HepG2 (cell line): ENCODE data around the gene RARA. TPM values are rescaled to one million over a fixed set of nuclear protein-coding genes. Genes with fewer than 3 reads are reported as not detected.

Experiments used
- AGO1 ChIP-seq: fragments of 200-400 bp; formaldehyde crosslinking; IDR thresholded peaks from 2 replicates; pipeline ENCODE4 v1.6.1; 2017; ENCODE audit warnings: mild to moderate bottlenecking, low read depth, low read length, moderate library complexity; ENCODE audit not compliant: poor library complexity, severe bottlenecking
- DPF2 ChIP-seq: sonication (generic); formaldehyde crosslinking; IDR thresholded peaks from 2 replicates; pipeline ENCODE4 v1.4.0; 2020; ENCODE audit warnings: mild to moderate bottlenecking, low read depth, missing genetic modification reagents, borderline replicate concordance
- DZIP1 ChIP-seq: sonication (generic); formaldehyde crosslinking; IDR thresholded peaks from 2 replicates; pipeline ENCODE4 v1.5.0; 2020; ENCODE audit warnings: mild to moderate bottlenecking, missing genetic modification reagents
- FOSL1 ChIP-seq: sonication (generic); formaldehyde crosslinking; IDR thresholded peaks from 2 replicates; pipeline ENCODE4 v1.9.0; 2021; ENCODE audit warnings: missing genetic modification reagents, borderline replicate concordance
- HIVEP1 ChIP-seq: sonication (generic); formaldehyde crosslinking; IDR thresholded peaks from 2 replicates; pipeline ENCODE4 v1.4.0; 2020; ENCODE audit warnings: mild to moderate bottlenecking, missing genetic modification reagents
- MAFF ChIP-seq: IDR thresholded peaks from 2 replicates; pipeline ENCODE4 v1.6.1; 2011; ENCODE audit warnings: low read depth, low read length, improper control_type of control experiment
- ZNF205 ChIP-seq: IDR thresholded peaks from 2 replicates; pipeline ENCODE4 v1.6.1; 2018; ENCODE audit warnings: missing biosample characterization, missing genetic modification reagents
- ZNF335 ChIP-seq: sonication (generic); formaldehyde crosslinking; IDR thresholded peaks from 2 replicates; pipeline ENCODE4 v1.4.0; 2020; ENCODE audit warnings: missing genetic modification reagents
- ZNF558 ChIP-seq: sonication (generic); formaldehyde crosslinking; IDR thresholded peaks from 2 replicates; pipeline ENCODE4 v1.9.0; 2022; ENCODE audit warnings: mild to moderate bottlenecking, missing genetic modification reagents, borderline replicate concordance
- polyA plus RNA-seq, 8 experiments: library from polyadenylated mRNA; depleted of rRNA in 3 of 8; stranded (reverse) in 7 of 8; unstranded in 1 of 8; fragments of >200 nt; fragmentation: Illumina TruSeq in 4 of 8; extraction: Trizol in 4 of 8; gene quantifications; 2 replicates each; pipeline versions ENCODE4 v1.2.1 to v1.2.3, GENCODE V29; 2011 to 2016; ENCODE audit warnings: low read depth in 4 of 8, missing spikeins in 1 of 8, mixed read lengths in 1 of 8; ENCODE audit not compliant: insufficient read depth in 1 of 8
- total RNA-seq, 5 experiments: library from RNA; depleted of rRNA; stranded (reverse); fragments of >200 nt; fragmentation: Illumina TruSeq; extraction: Trizol; gene quantifications; 2 replicates each; pipeline ENCODE4 v1.2.3, GENCODE V29; 2016; ENCODE audit warnings: low read depth in 1 of 5
- TF ChIP-seq, protein P1 (sequence below): sonication (generic); formaldehyde crosslinking; IDR thresholded peaks from 2 replicates; pipeline ENCODE4 v1.5.0; 2020; ENCODE audit warnings: missing genetic modification reagents, mild to moderate bottlenecking, borderline replicate concordance

The RARA gene
- total and polyA plus RNA-seq, 2 of the 13 experiments (the other 11 are each of a cell fraction or from before 2014, with no cell fraction given) = 6.4 to 8.6 TPM

DNA sequence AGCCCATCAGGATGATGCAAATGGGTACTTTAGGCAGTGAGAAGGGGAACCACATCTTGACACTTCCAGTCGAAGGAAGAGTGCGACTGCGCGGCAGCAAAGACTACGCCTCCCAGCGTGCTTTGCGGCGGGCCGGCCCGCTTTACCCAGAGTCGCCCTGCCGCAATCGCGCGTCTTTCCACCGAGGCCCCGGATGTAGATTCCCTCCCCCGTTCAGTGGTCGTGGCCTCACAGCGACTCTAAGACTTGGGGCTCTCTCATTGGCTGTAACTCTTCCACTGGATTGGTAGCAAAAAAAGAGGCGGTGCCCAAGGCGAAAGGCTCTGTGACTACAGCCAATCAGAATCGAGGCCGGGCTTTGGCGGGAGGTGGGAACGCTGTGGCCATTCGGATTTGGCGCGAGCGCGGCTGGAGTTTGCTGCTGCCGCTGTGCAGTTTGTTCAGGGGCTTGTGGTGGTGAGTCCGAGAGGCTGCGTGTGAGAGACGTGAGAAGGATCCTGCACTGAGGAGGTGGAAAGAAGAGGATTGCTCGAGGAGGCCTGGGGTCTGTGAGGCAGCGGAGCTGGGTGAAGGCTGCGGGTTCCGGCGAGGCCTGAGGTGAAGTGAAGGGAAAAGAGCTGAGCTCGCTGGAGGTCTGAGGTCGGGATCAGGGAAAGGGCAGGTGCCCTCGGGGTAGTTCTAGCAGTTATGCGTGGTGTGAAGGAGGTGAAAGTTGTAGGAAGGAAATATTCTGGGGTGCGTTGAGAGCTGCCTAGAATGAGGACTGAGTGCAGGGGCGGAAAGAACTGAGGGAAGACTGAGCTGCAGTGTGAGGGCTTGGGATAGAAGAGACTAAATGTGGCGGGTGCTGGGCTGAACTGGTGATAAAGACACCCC is 21.2 kb upstream of the RARA start, which contains the start of gene CDC6 (continued):
- TF ChIP-seq DZIP1 (CRISPR knock-in tag) (peak; percentile 95), ZNF558 (CRISPR knock-in tag) (no peak; the same call in 1 of the 2 replicates), MAFF (no peak), HIVEP1 (CRISPR knock-in tag) (0 out of 2 replicates have a peak, but pooled peaks have one; percentile 63), ZNF335 (CRISPR knock-in tag) (peak; percentile 72), AGO1 (peak; percentile 39), FOSL1 (CRISPR knock-in tag) (no peak), DPF2 (CRISPR knock-in tag) (no peak), ZNF205 (CRISPR knock-in tag) (peak; percentile 40; the same call in 1 of the 2 replicates)
- TF ChIP-seq, protein P1, sequence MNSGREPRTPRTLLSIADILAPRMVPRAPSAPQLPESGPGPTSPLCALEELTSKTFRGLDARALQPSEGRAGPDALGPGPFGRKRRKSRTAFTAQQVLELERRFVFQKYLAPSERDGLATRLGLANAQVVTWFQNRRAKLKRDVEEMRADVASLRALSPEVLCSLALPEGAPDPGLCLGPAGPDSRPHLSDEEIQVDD (CRISPR knock-in tag) = 0 out of 2 replicates have a peak, but pooled peaks have one; percentile 37
